WTC11 (cell line): ENCODE measurements around the gene SLF1. TPM values are rescaled to one million over a fixed set of nuclear protein-coding genes. Genes with fewer than 3 reads are reported as not detected.

Experiments
- ATAC-seq: fragments of 200-7000 bp; cut with Tn5 transposase; 2 replicates; pipeline ENCODE4 v1.10.0; 2021; ENCODE audit warnings: mild to moderate bottlenecking, moderate library complexity
- CTCF ChIA-PET: fragments of 300-600 bp; sonication (Branson Sonifier 250); formaldehyde crosslinking; loops from one replicate; lab custom pipeline; 2021; ENCODE audit warnings: antibody characterized with exemption; lab: Charles Lee
- POLR2A ChIA-PET: fragments of 350-600 bp; sonication (Branson Sonifier 250); formaldehyde crosslinking; loops from one replicate; lab custom pipeline; 2021; ENCODE audit warnings: antibody characterized with exemption; lab: Charles Lee
- DNase-seq: peaks from one replicate; pipeline ENCODE4 v3.0.0; 2021; ENCODE audit warnings: low spot score
- H3K27ac Mint-ChIP-seq: 2 replicates; pipeline ENCODE4 v1.8.0; 2021; ENCODE audit warnings: mixed read lengths
- H3K27me3 Mint-ChIP-seq: 2 replicates; pipeline ENCODE4 v1.8.0; 2021; ENCODE audit warnings: low read depth, mild to moderate bottlenecking, moderate library complexity, mixed read lengths
- H3K36me3 Mint-ChIP-seq: 2 replicates; pipeline ENCODE4 v1.8.0; 2021; ENCODE audit warnings: mixed read lengths
- H3K4me1 Mint-ChIP-seq: 2 replicates; pipeline ENCODE4 v1.8.0; 2022; ENCODE audit warnings: mixed read lengths
- H3K4me3 Mint-ChIP-seq: 2 replicates; pipeline ENCODE4 v1.8.0; 2021; ENCODE audit warnings: mild to moderate bottlenecking, moderate library complexity, mixed read lengths
- H3K9me3 Mint-ChIP-seq: 2 replicates; pipeline ENCODE4 v1.8.0; 2021; ENCODE audit warnings: mixed read lengths
- AR ChIP-seq: fragments of 250-450 bp; sonication (Bioruptor Pico); IDR thresholded peaks from 2 replicates; pipeline ENCODE4 v1.9.0; 2021; ENCODE audit warnings: mild to moderate bottlenecking
- CREM ChIP-seq: sonication (generic); formaldehyde crosslinking; IDR thresholded peaks from 2 replicates; pipeline ENCODE4 v1.8.1; 2022; ENCODE audit warnings: mild to moderate bottlenecking, missing genetic modification reagents, moderate library complexity
- ELF4 ChIP-seq: sonication (generic); formaldehyde crosslinking; IDR thresholded peaks from 2 replicates; pipeline ENCODE4 v1.8.1; 2022; ENCODE audit warnings: low read depth, mild to moderate bottlenecking, moderate library complexity, missing genetic modification reagents
- HMGA2 ChIP-seq: fragments of 250-450 bp; sonication (Bioruptor Pico); IDR thresholded peaks from 2 replicates; pipeline ENCODE4 v1.4.0; 2021; ENCODE audit warnings: mild to moderate bottlenecking, moderate library complexity
- IRF1 ChIP-seq: sonication (generic); formaldehyde crosslinking; IDR thresholded peaks from 2 replicates; pipeline ENCODE4 v1.8.0; 2023; ENCODE audit warnings: missing genetic modification reagents
- JUN ChIP-seq: sonication (generic); formaldehyde crosslinking; IDR thresholded peaks from 2 replicates; pipeline ENCODE4 v1.8.0; 2023; ENCODE audit warnings: mild to moderate bottlenecking, missing genetic modification reagents
- MYBL2 ChIP-seq: sonication (generic); formaldehyde crosslinking; IDR thresholded peaks from 2 replicates; pipeline ENCODE4 v1.8.1; 2023; ENCODE audit warnings: mild to moderate bottlenecking, moderate library complexity, missing genetic modification reagents
- NFATC4 ChIP-seq: fragments of 250-450 bp; sonication (Bioruptor Pico); IDR thresholded peaks from 2 replicates; pipeline ENCODE4 v1.9.0; 2021; ENCODE audit warnings: mild to moderate bottlenecking
- RORB ChIP-seq: fragments of 250-450 bp; sonication (Bioruptor Pico); IDR thresholded peaks from 2 replicates; pipeline ENCODE4 v1.9.0; 2021; ENCODE audit warnings: mild to moderate bottlenecking
- SOX15 ChIP-seq: fragments of 250-450 bp; sonication (Bioruptor Pico); IDR thresholded peaks from 2 replicates; pipeline ENCODE4 v1.9.0; 2021; ENCODE audit warnings: mild to moderate bottlenecking
- ZNF232 ChIP-seq: sonication (generic); formaldehyde crosslinking; IDR thresholded peaks from 2 replicates; pipeline ENCODE4 v1.8.0; 2022; ENCODE audit warnings: mild to moderate bottlenecking, missing genetic modification reagents
- ZNF423 ChIP-seq: fragments of 250-450 bp; sonication (Bioruptor Pico); IDR thresholded peaks from 2 replicates; pipeline ENCODE4 v2.1.2; 2022; ENCODE audit warnings: mild to moderate bottlenecking, moderate library complexity
- total RNA-seq: library from RNA; stranded (reverse); gene quantifications from 3 replicates; pipeline ENCODE4 v1.2.3, GENCODE V29; 2021
- TF ChIP-seq, protein P1 (sequence below): sonication (generic); formaldehyde crosslinking; IDR thresholded peaks from 2 replicates; pipeline ENCODE4 v1.8.0; 2022; ENCODE audit warnings: mild to moderate bottlenecking, missing genetic modification reagents
- TF ChIP-seq, protein P2 (sequence below): fragments of 250-450 bp; sonication (Bioruptor Pico); IDR thresholded peaks from 2 replicates; pipeline ENCODE4 v1.8.0; 2021; ENCODE audit warnings: mild to moderate bottlenecking
- TF ChIP-seq, protein P3 (sequence below): sonication (generic); formaldehyde crosslinking; conservative IDR thresholded peaks from 2 replicates; pipeline ENCODE4 v1.8.1; 2023; ENCODE audit warnings: mild to moderate bottlenecking, low read depth, missing genetic modification reagents, moderate library complexity

The SLF1 gene
- total RNA-seq, 1 experiment from 2014 or later = 15.7 TPM

DNA sequence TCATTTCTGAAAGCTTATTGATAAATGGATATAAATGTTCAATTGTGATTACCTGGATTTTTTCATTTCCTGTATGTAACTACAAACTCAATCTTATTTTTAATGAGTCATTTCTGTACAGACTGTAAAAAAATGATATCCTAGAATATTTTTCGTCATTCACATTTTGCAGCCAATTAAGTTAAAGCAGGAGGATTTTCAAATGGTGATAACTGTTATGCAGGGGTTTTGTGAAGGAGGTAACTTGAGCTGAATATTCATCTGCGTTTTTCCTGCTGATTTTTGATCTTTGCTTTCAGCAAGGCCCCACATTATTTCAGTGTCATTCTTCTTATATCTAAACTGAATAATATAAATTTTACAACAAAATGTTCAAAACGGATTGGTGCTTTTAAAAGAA is 74.1 kb downstream of the SLF1 start:
- H3K4me3 Mint-ChIP-seq = no peak overlapping the region
- ATAC-seq = no peak
- POLR2A ChIA-PET = no interaction called here
- DNase-seq = no peak
- H3K36me3 Mint-ChIP-seq = peaks cover 4% of the 10 kb centered on the region
- H3K4me1 Mint-ChIP-seq = peaks cover 18% of the 10 kb centered on the region
- no peaks in the 10 kb centered on the region for H3K9me3 Mint-ChIP-seq
- CTCF ChIA-PET = interaction anchor here (0.7 to 1.2 kb wide), 11 partner anchors 12 to 1085 kb away, joined by 3 to 8 read pairs (median 3); partner anchors contain the start of genes KIAA0825 and SLF1
- TF ChIP-seq ELF4 (CRISPR knock-in tag) (no peak), NFATC4 (CRISPR knock-in tag) (no peak), IRF1 (no peak), RORB (CRISPR knock-in tag) (no peak), CREM (CRISPR knock-in tag) (no peak)
- TF ChIP-seq, protein P1, sequence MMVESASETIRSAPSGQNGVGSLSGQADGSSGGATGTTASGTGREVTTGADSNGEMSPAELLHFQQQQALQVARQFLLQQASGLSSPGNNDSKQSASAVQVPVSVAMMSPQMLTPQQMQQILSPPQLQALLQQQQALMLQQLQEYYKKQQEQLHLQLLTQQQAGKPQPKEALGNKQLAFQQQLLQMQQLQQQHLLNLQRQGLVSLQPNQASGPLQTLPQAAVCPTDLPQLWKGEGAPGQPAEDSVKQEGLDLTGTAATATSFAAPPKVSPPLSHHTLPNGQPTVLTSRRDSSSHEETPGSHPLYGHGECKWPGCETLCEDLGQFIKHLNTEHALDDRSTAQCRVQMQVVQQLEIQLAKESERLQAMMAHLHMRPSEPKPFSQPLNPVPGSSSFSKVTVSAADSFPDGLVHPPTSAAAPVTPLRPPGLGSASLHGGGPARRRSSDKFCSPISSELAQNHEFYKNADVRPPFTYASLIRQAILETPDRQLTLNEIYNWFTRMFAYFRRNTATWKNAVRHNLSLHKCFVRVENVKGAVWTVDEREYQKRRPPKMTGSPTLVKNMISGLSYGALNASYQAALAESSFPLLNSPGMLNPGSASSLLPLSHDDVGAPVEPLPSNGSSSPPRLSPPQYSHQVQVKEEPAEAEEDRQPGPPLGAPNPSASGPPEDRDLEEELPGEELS = no peak
- TF ChIP-seq, protein P2, sequence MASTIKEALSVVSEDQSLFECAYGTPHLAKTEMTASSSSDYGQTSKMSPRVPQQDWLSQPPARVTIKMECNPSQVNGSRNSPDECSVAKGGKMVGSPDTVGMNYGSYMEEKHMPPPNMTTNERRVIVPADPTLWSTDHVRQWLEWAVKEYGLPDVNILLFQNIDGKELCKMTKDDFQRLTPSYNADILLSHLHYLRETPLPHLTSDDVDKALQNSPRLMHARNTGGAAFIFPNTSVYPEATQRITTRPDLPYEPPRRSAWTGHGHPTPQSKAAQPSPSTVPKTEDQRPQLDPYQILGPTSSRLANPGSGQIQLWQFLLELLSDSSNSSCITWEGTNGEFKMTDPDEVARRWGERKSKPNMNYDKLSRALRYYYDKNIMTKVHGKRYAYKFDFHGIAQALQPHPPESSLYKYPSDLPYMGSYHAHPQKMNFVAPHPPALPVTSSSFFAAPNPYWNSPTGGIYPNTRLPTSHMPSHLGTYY = no peak
- no peaks in the 10 kb centered on the region for H3K27me3 Mint-ChIP-seq
- peak overlapping the region; percentile 74; the same call in 1 of the 2 replicates for H3K27ac Mint-ChIP-seq

- Mint-ChIP-seq H3K9me3 (no peaks in the 10 kb centered on the region), H3K36me3 (peaks cover 4% of the 10 kb centered on the region; the same call in 1 of the 2 replicates), H3K4me3 (no peak overlapping the region), H3K27me3 (no peaks in the 10 kb centered on the region), H3K27ac (peak overlapping the region; percentile 20; the same call in 1 of the 2 replicates), H3K4me1 (peaks cover 18% of the 10 kb centered on the region)
- ChIA-PET CTCF (interaction anchor here (0.7 to 1.2 kb wide), 11 partner anchors 12 to 1086 kb away, joined by 3 to 8 read pairs (median 3); partner anchors contain the start of genes KIAA0825 and SLF1), POLR2A (no interaction called here)
- peak; percentile 64 for ATAC-seq
- DNase-seq = no peak
- TF ChIP-seq, protein P2 = no peak
- TF ChIP-seq HMGA2 (no peak), SOX15 (no peak), MYBL2 (CRISPR knock-in tag) (no peak), ZNF232 (CRISPR knock-in tag) (no peak), AR (CRISPR knock-in tag) (no peak), JUN (CRISPR knock-in tag) (no peak), ZNF423 (CRISPR knock-in tag) (no peak)
- TF ChIP-seq, protein P3, sequence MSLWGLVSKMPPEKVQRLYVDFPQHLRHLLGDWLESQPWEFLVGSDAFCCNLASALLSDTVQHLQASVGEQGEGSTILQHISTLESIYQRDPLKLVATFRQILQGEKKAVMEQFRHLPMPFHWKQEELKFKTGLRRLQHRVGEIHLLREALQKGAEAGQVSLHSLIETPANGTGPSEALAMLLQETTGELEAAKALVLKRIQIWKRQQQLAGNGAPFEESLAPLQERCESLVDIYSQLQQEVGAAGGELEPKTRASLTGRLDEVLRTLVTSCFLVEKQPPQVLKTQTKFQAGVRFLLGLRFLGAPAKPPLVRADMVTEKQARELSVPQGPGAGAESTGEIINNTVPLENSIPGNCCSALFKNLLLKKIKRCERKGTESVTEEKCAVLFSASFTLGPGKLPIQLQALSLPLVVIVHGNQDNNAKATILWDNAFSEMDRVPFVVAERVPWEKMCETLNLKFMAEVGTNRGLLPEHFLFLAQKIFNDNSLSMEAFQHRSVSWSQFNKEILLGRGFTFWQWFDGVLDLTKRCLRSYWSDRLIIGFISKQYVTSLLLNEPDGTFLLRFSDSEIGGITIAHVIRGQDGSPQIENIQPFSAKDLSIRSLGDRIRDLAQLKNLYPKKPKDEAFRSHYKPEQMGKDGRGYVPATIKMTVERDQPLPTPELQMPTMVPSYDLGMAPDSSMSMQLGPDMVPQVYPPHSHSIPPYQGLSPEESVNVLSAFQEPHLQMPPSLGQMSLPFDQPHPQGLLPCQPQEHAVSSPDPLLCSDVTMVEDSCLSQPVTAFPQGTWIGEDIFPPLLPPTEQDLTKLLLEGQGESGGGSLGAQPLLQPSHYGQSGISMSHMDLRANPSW (CRISPR knock-in tag) = no peak
Measured at GRCh38 chr5:94693043-94693822, 74.8 kb downstream of the SLF1 start.
